ENCODE measurements around the gene RPTOR.

Gene RPTOR

GRCh38 chr17:80939151-80940145 lies 394.8 kb downstream of the RPTOR start:
- no peaks in the 10 kb centered on the region for H3K36me3 ChIP-seq (ENCODE audit: control insufficient read depth, insufficient read depth, low read length)
- no peak overlapping the region for H3K4me3 ChIP-seq (ENCODE audit: low read depth, low read length)
- no peak overlapping the region for H3K9ac ChIP-seq
- H3K79me2 ChIP-seq = no peaks in the 10 kb centered on the region
- no peaks in the 10 kb centered on the region for H3K9me3 ChIP-seq (ENCODE audit: control insufficient read depth, low read length)
- H3K4me2 ChIP-seq (ENCODE audit: low read length) = no peak overlapping the region
- TF ChIP-seq CTCF (IDR thresholded peaks at IDR 0.05) = no peak
- H2AFZ ChIP-seq = no peak overlapping the region
- no peaks in the 10 kb centered on the region for H3K4me1 ChIP-seq
- H3K27ac ChIP-seq = no peak overlapping the region
- no peaks in the 10 kb centered on the region for H3K27me3 ChIP-seq (ENCODE audit: control insufficient read depth, insufficient read depth, low read length)

GRCh38 chr17:80940171-80941123 lies 395.8 kb downstream of the RPTOR start:
- H3K4me1 ChIP-seq = no peaks in the 10 kb centered on the region
- H3K9ac ChIP-seq = no peak overlapping the region
- no peak overlapping the region for H3K27ac ChIP-seq
- no peak for TF ChIP-seq CTCF (IDR thresholded peaks at IDR 0.05)
- no peaks in the 10 kb centered on the region for H3K79me2 ChIP-seq
- H3K4me2 ChIP-seq (ENCODE audit: low read length) = no peak overlapping the region
- H3K4me3 ChIP-seq (ENCODE audit: low read depth, low read length) = no peak overlapping the region
- H3K36me3 ChIP-seq (ENCODE audit: control insufficient read depth, insufficient read depth, low read length) = no peaks in the 10 kb centered on the region
- H3K27me3 ChIP-seq (ENCODE audit: control insufficient read depth, insufficient read depth, low read length) = no peaks in the 10 kb centered on the region
- no peaks in the 10 kb centered on the region for H3K9me3 ChIP-seq (ENCODE audit: control insufficient read depth, low read length)
- H2AFZ ChIP-seq = no peak overlapping the region

GRCh38 chr17:80941171-80941570 lies 396.5 kb downstream of the RPTOR start:
- H3K4me1 ChIP-seq = no peaks in the 10 kb centered on the region
- no peak for TF ChIP-seq CTCF (IDR thresholded peaks at IDR 0.05)
- H3K27me3 ChIP-seq (ENCODE audit: control insufficient read depth, insufficient read depth, low read length) = no peaks in the 10 kb centered on the region
- H3K9me3 ChIP-seq (ENCODE audit: control insufficient read depth, low read length) = no peaks in the 10 kb centered on the region
- H3K9ac ChIP-seq = no peak overlapping the region
- H3K79me2 ChIP-seq = no peaks in the 10 kb centered on the region
- H2AFZ ChIP-seq = no peak overlapping the region
- H3K36me3 ChIP-seq (ENCODE audit: control insufficient read depth, insufficient read depth, low read length) = no peaks in the 10 kb centered on the region
- no peak overlapping the region for H3K27ac ChIP-seq
- H3K4me2 ChIP-seq (ENCODE audit: low read length) = no peak overlapping the region
- no peak overlapping the region for H3K4me3 ChIP-seq (ENCODE audit: low read depth, low read length)

- no peak overlapping the region for H3K27ac ChIP-seq
- no peaks in the 10 kb centered on the region for H3K4me1 ChIP-seq
- H3K79me2 ChIP-seq = no peaks in the 10 kb centered on the region
- H3K4me3 ChIP-seq (ENCODE audit: low read depth, low read length) = no peak overlapping the region
- no peaks in the 10 kb centered on the region for H3K36me3 ChIP-seq (ENCODE audit: control insufficient read depth, insufficient read depth, low read length)
- TF ChIP-seq CTCF (IDR thresholded peaks at IDR 0.05) = no peak
- H3K9ac ChIP-seq = no peak overlapping the region
- no peak overlapping the region for H2AFZ ChIP-seq
- H3K27me3 ChIP-seq (ENCODE audit: control insufficient read depth, insufficient read depth, low read length) = no peaks in the 10 kb centered on the region
- H3K9me3 ChIP-seq (ENCODE audit: control insufficient read depth, low read length) = no peaks in the 10 kb centered on the region
- no peak overlapping the region for H3K4me2 ChIP-seq (ENCODE audit: low read length)
These were observed 397.2 kb downstream of the RPTOR start for GRCh38 chr17:80941743-80942422.

Data from parathyroid adenoma (tissue), 2 donors.